ENCODE data around the gene MRPL4. TPM values are rescaled to one million over a fixed set of nuclear protein-coding genes. Genes with fewer than 3 reads are reported as not detected.
A peak's percentile ranks its signal among the peaks of the same experiment; 100 is the strongest.

MRPL4 gene
- total RNA-seq, 1 experiment from 2014 or later: 112 TPM

GRCh38 chr19:10228393-10228792 lies 23.6 kb upstream of the MRPL4 start:
- no peak for DNase-seq (ENCODE audit: low spot score)
- no peak for TF ChIP-seq EZH2 (IDR thresholded peaks at IDR 0.05; ENCODE audit: borderline replicate concordance, low read depth, low read length, poor library complexity, severe bottlenecking)
- no peak for TF ChIP-seq CTCF (conservative IDR thresholded peaks at IDR 0.05; ENCODE audit: low read depth, low read length)
- ChIA-PET POLR2A (ENCODE audit: low non-redundant PET) (no interaction called here), CTCF (interaction anchor here (0.7 to 1.1 kb wide), 3 partner anchors 8 to 122 kb away, joined by 3 to 4 read pairs (median 3); partner anchors contain the start of gene PPAN)
- intact Hi-C loops (cut with micrococcal nuclease; ENCODE audit: unreplicated experiment): no loop called here
- Histone ChIP-seq H3K4me3 (ENCODE audit: low read depth, low read length, poor library complexity, severe bottlenecking) (no peak overlapping the region), H3K4me1 (ENCODE audit: insufficient read depth, low read length, poor library complexity, severe bottlenecking) (no peaks in the 10 kb centered on the region), H3K27me3 (replicated peaks; ENCODE audit: insufficient read depth, low read depth, low read length, poor library complexity) (no peaks in the 10 kb centered on the region), H3K27ac (ENCODE audit: low read depth, low read length, poor library complexity, severe bottlenecking) (no peak overlapping the region), H3K36me3 (ENCODE audit: insufficient read depth, low read length, poor library complexity, severe bottlenecking) (no peaks in the 10 kb centered on the region), H3K9me3 (ENCODE audit: low read depth, low read length, poor library complexity, severe bottlenecking) (no peaks in the 10 kb centered on the region)
- BruUV-seq (replicated peaks): no TSS peak

DNA sequence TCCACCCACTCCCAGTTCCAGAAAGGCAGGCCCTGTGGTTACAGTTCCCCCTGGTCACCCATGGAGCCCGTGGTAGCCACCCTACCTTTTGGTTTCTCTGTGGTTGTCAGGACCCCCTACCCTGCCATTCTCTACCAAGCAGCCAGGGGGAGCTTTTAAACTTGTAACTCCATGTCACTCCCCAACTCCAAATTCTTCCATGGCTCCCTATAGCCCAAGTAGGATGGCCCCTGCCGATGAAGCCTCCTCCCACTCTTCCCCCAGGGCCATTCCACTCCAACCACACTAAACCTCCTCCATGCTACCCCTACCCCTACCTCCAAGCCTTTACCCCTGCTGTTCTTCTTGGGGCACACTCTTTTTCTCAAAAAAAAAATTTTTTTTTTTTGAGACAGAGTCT lies 23.1 kb upstream of the MRPL4 start:
- no peak for TF ChIP-seq EZH2 (IDR thresholded peaks at IDR 0.05; ENCODE audit: borderline replicate concordance, low read depth, low read length, poor library complexity, severe bottlenecking)
- TF ChIP-seq CTCF (conservative IDR thresholded peaks at IDR 0.05; ENCODE audit: low read depth, low read length): peak; percentile 50
- Histone ChIP-seq H3K27ac (ENCODE audit: low read depth, low read length, poor library complexity, severe bottlenecking) (no peak overlapping the region), H3K9me3 (ENCODE audit: low read depth, low read length, poor library complexity, severe bottlenecking) (no peaks in the 10 kb centered on the region), H3K4me1 (ENCODE audit: insufficient read depth, low read length, poor library complexity, severe bottlenecking) (no peaks in the 10 kb centered on the region), H3K4me3 (ENCODE audit: low read depth, low read length, poor library complexity, severe bottlenecking) (no peak overlapping the region), H3K36me3 (ENCODE audit: insufficient read depth, low read length, poor library complexity, severe bottlenecking) (no peaks in the 10 kb centered on the region), H3K27me3 (replicated peaks; ENCODE audit: insufficient read depth, low read depth, low read length, poor library complexity) (no peaks in the 10 kb centered on the region)
- BruUV-seq (replicated peaks): no TSS peak
- ChIA-PET POLR2A (ENCODE audit: low non-redundant PET) (no interaction called here), CTCF (interaction anchor here (0.7 to 1.1 kb wide), 3 partner anchors 8 to 123 kb away, joined by 3 to 4 read pairs (median 3); partner anchors contain the start of gene PPAN)
- intact Hi-C loops (cut with micrococcal nuclease; ENCODE audit: unreplicated experiment): no loop called here
- peak; percentile 61 for DNase-seq (ENCODE audit: low spot score)

DNA sequence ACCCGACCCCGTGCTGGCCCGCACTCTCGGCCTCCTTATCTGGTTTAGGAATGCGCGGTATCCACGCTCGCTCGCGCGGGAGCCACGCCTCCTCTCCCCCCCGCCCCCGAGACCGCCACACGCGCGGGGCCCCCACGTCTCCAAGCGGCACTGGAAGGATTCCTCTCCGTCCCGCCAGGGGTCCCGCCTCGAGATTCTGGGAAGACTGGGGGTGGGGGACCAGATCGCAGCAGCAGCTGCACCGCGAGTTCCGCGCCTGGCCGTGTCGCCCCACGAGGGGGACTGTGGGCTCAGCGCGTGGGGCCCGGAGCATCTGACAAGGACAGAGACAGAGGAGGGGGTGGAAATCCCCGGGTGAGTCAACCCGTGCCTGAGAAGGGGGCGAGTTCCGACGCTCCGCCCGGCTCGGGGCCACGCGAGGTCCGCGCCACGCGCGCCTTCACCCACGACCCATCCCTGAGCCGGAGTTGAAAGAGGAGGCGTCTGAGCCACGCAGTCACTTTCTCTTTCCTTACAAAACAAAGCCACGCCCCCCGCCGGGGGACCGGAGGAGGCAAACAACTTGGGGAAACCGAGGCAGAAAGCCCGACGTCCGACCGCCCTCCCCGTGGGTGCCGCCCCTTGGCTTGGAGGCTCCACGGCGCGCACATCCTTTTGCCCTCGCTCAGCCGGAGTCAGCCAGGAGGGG lies 21.7 kb upstream of the MRPL4 start:
- intact Hi-C loops (cut with micrococcal nuclease; ENCODE audit: unreplicated experiment): no loop called here
- Histone ChIP-seq H3K4me3 (ENCODE audit: low read depth, low read length, poor library complexity, severe bottlenecking) (peak overlapping the region; percentile 94), H3K4me1 (ENCODE audit: insufficient read depth, low read length, poor library complexity, severe bottlenecking) (no peaks in the 10 kb centered on the region), H3K9me3 (ENCODE audit: low read depth, low read length, poor library complexity, severe bottlenecking) (no peaks in the 10 kb centered on the region), H3K27ac (ENCODE audit: low read depth, low read length, poor library complexity, severe bottlenecking) (peak overlapping the region; percentile 93), H3K36me3 (ENCODE audit: insufficient read depth, low read length, poor library complexity, severe bottlenecking) (no peaks in the 10 kb centered on the region), H3K27me3 (replicated peaks; ENCODE audit: insufficient read depth, low read depth, low read length, poor library complexity) (no peaks in the 10 kb centered on the region)
- no TSS peak for BruUV-seq (replicated peaks)
- TF ChIP-seq EZH2 (IDR thresholded peaks at IDR 0.05; ENCODE audit: borderline replicate concordance, low read depth, low read length, poor library complexity, severe bottlenecking) (no peak), CTCF (conservative IDR thresholded peaks at IDR 0.05; ENCODE audit: low read depth, low read length) (0 out of 2 replicates have a peak, but pooled peaks have one; percentile 10)
- ChIA-PET POLR2A (ENCODE audit: low non-redundant PET) (no interaction called here), CTCF (interaction anchor here (0.6 kb wide), 1 partner anchor 19 kb away, joined by 8 read pairs; no protein-coding TSS in a partner anchor)
- DNase-seq (ENCODE audit: low spot score): peak; percentile 43

Measured in A673 (cell line).